ENCODE measurements around the gene KLF1.
"Not testable (repeated sequence)": the region's sequence is repeated elsewhere in the genome, so short reads cannot be mapped to it uniquely, and the experiment has no call there.

- TF ChIP-seq POLR2A (IDR thresholded peaks at IDR 0.05; ENCODE audit: low read length): peak; percentile 87
- not testable (repeated sequence) for TF ChIP-seq GATA1 (IDR thresholded peaks at IDR 0.05; ENCODE audit: low read depth, low read length)
Observed at GRCh38 chr19:12890299-12890786, 3.3 kb upstream of the KLF1 start.
